ENCODE data around the gene GATA2. TPM values are rescaled to one million over a fixed set of nuclear protein-coding genes. Genes with fewer than 3 reads are reported as not detected.

Gene GATA2
- total and polyA plus RNA-seq, 2 of the 13 experiments (the other 11 are each of a cell fraction or from before 2014, with no cell fraction given) = 3.5 to 6.2 TPM

DNA sequence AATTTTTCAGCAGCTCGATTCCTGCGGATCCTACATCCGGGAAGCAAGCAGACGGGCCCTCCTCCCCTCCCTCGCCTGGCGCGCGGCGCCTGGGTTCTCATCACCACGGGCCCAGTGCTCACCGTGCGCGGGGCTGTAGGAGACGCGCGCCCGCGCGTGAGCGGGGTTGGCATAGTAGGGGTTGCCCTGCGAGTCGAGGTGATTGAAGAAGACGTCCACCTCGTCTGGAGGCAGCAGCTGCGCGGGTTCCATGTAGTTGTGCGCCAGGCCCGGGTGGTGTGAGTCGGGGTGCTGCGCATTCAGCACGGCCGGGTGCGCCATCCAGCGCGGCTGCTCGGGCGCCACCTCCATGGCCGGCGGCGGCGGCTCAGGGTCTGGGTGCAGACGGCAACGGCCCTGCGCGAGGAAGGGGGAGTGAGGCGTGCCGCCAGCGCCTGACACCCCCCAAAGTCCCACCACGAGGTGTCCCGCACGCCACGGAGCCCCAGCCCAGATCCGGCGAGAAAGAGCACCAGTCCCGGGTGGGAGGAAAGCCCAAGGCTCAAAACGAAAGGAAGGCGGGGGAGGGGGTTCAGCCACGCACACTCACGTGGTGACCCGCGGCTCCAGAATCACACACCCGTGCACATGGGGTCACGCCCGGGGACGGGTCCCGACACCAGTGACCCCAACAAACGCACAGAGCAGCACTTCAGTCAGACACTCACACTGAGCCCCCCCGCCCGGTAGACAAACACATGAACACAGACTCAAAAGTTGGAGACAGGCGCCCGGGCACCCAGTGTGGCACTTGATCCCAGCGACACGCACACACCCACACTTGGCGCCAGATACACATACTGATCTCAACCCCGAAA, 6.1 kb downstream of the GATA2 start (continued):
- TF ChIP-seq GATA4 (IDR thresholded peaks at IDR 0.05; ENCODE audit: borderline replicate concordance, low read depth) = no peak
- no peak for TF ChIP-seq KLF11 (CRISPR knock-in tag; IDR thresholded peaks at IDR 0.05)
- no peak for TF ChIP-seq RFX5 (IDR thresholded peaks at IDR 0.05; ENCODE audit: low read depth, low read length)
- no peak for TF ChIP-seq ZKSCAN5 (CRISPR knock-in tag; IDR thresholded peaks at IDR 0.05)
- no peak for TF ChIP-seq NFKBIZ (CRISPR knock-in tag; IDR thresholded peaks at IDR 0.05)
- TF ChIP-seq MTF2 (CRISPR knock-in tag; IDR thresholded peaks at IDR 0.05; ENCODE audit: borderline replicate concordance) = no peak
- TF ChIP-seq, protein P1, sequence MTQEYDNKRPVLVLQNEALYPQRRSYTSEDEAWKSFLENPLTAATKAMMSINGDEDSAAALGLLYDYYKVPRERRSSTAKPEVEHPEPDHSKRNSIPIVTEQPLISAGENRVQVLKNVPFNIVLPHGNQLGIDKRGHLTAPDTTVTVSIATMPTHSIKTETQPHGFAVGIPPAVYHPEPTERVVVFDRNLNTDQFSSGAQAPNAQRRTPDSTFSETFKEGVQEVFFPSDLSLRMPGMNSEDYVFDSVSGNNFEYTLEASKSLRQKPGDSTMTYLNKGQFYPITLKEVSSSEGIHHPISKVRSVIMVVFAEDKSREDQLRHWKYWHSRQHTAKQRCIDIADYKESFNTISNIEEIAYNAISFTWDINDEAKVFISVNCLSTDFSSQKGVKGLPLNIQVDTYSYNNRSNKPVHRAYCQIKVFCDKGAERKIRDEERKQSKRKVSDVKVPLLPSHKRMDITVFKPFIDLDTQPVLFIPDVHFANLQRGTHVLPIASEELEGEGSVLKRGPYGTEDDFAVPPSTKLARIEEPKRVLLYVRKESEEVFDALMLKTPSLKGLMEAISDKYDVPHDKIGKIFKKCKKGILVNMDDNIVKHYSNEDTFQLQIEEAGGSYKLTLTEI (CRISPR knock-in tag; conservative IDR thresholded peaks at IDR 0.05) = no peak
- TF ChIP-seq ZNF572 (CRISPR knock-in tag; IDR thresholded peaks at IDR 0.05) = no peak
- TF ChIP-seq IRX3 (CRISPR knock-in tag; IDR thresholded peaks at IDR 0.05; ENCODE audit: borderline replicate concordance, low read depth) = no peak
- no peak for TF ChIP-seq ZNF234 (CRISPR knock-in tag; conservative IDR thresholded peaks at IDR 0.05)
- TF ChIP-seq TEAD2 (CRISPR knock-in tag; IDR thresholded peaks at IDR 0.05) = no peak
- TF ChIP-seq ZNF329 (CRISPR knock-in tag; IDR thresholded peaks at IDR 0.05; ENCODE audit: low read depth) = no peak
- TF ChIP-seq, protein P2, sequence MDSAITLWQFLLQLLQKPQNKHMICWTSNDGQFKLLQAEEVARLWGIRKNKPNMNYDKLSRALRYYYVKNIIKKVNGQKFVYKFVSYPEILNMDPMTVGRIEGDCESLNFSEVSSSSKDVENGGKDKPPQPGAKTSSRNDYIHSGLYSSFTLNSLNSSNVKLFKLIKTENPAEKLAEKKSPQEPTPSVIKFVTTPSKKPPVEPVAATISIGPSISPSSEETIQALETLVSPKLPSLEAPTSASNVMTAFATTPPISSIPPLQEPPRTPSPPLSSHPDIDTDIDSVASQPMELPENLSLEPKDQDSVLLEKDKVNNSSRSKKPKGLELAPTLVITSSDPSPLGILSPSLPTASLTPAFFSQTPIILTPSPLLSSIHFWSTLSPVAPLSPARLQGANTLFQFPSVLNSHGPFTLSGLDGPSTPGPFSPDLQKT (CRISPR knock-in tag; IDR thresholded peaks at IDR 0.05; ENCODE audit: borderline replicate concordance) = no peak
- TF ChIP-seq ZBTB7B (CRISPR knock-in tag; IDR thresholded peaks at IDR 0.05) = no peak
- TF ChIP-seq SKI (IDR thresholded peaks at IDR 0.05; ENCODE audit: partially characterized antibody) = peak; percentile 48
- TF ChIP-seq KLF15 (CRISPR knock-in tag; IDR thresholded peaks at IDR 0.05; ENCODE audit: borderline replicate concordance) = no peak
- no peak for TF ChIP-seq ZNF496 (CRISPR knock-in tag; IDR thresholded peaks at IDR 0.05; ENCODE audit: insufficient replicate concordance)
- TF ChIP-seq RFXANK (CRISPR knock-in tag; IDR thresholded peaks at IDR 0.05) = no peak
- no peak for TF ChIP-seq ZNF644 (CRISPR knock-in tag; IDR thresholded peaks at IDR 0.05; ENCODE audit: low read depth)
- TF ChIP-seq ZNF253 (CRISPR knock-in tag; IDR thresholded peaks at IDR 0.05; ENCODE audit: borderline replicate concordance) = no peak
- TF ChIP-seq ZNF607 (CRISPR knock-in tag; IDR thresholded peaks at IDR 0.05; ENCODE audit: borderline replicate concordance) = no peak
- no peak for TF ChIP-seq BRD4 (CRISPR knock-in tag; IDR thresholded peaks at IDR 0.05)
- TF ChIP-seq, protein P3, sequence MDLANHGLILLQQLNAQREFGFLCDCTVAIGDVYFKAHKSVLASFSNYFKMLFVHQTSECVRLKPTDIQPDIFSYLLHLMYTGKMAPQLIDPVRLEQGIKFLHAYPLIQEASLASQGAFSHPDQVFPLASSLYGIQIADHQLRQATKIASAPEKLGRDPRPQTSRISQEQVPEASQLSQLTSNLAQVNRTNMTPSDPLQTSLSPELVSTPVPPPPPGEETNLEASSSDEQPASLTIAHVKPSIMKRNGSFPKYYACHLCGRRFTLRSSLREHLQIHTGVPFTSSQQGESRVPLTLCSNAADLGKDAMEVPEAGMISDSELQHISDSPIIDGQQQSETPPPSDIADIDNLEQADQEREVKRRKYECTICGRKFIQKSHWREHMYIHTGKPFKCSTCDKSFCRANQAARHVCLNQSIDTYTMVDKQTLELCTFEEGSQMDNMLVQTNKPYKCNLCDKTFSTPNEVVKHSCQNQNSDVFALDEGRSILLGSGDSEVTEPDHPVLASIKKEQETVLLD (CRISPR knock-in tag; IDR thresholded peaks at IDR 0.05; ENCODE audit: low read depth) = no peak
- TF ChIP-seq MIXL1 (CRISPR knock-in tag; IDR thresholded peaks at IDR 0.05) = no peak
- TF ChIP-seq HIVEP1 (CRISPR knock-in tag; IDR thresholded peaks at IDR 0.05) = no peak; the same call in 1 of the 2 replicates
- TF ChIP-seq BCL6 (CRISPR knock-in tag; IDR thresholded peaks at IDR 0.05) = no peak
- TF ChIP-seq ZNF577 (CRISPR knock-in tag; IDR thresholded peaks at IDR 0.05; ENCODE audit: borderline replicate concordance, low read depth) = no peak
- no peak for TF ChIP-seq SYNCRIP (IDR thresholded peaks at IDR 0.05; ENCODE audit: insufficient read depth, low read depth, low read length)
- TF ChIP-seq ZNF773 (CRISPR knock-in tag; IDR thresholded peaks at IDR 0.05; ENCODE audit: borderline replicate concordance) = no peak
